Measurements from ENCODE around the gene PARD3. TPM values are rescaled to one million over a fixed set of nuclear protein-coding genes. Genes with fewer than 3 reads are reported as not detected.

The PARD3 gene
- total RNA-seq, 2 experiments from 2014 or later = 0.61 to 0.63 TPM

DNA sequence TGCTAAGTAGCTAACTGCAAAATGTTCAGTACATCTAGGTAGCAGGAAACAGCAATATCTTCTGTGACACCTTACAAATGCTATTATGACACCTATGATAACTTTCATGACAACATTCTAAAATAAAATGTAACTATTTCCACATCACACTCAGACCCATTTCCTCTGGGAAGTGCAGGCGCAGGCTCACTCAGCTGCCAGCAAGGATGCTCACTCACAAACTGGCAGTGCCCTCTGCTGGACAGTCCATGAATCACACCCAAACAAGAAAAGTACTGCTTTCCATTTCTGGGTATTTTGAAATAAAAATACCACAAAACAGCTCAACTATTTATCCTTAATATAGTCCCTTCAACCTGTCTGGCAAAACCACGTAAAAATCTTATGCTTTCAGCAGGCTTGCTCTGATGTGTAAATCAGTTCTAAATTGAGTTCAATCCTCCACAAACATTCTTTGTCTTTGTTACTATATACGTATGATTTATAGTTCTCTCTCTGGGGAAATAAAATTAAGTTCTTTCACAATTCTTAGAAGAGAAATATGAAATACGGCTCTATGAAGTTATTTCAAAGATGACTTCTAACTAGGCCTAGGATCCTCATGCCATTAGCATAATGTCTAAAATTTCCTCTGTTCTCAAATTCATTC is 176.6 kb downstream of the PARD3 start:
- ChIA-PET POLR2A (no interaction called here), CTCF (interaction anchor here (0.6 to 2.3 kb wide), 4 partner anchors 16 to 1445 kb away, joined by 3 to 9 read pairs (median 4); no protein-coding TSS in a partner anchor)

DNA sequence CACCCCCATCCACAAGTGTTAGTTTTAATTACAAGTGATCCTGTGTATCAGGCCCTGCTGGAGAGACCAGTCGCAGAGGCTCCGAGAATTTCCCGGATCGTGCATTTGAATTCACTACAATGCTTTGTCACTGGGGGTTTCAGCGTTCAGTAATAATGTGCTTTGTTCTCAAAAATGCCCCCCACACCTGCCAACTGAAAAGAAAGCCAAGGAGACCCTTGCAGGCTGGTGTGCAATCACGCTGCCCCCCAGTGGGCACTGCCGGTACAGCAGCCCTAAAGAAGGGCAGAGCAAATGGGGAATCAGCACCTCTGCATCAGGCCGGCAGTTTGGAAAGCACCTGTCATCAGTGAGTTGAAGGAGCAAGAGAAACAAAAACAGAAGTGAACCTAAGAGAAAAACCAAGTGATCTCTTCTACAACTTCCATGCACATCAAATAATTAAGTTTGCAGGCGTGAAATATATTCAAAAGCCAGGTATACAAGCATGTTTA is 177.6 kb downstream of the PARD3 start:
- CTCF ChIA-PET = interaction anchor here (0.6 to 2.3 kb wide), 2 partner anchors 15 to 18 kb away, joined by 3 to 9 read pairs; no protein-coding TSS in a partner anchor
- POLR2A ChIA-PET = no interaction called here

DNA sequence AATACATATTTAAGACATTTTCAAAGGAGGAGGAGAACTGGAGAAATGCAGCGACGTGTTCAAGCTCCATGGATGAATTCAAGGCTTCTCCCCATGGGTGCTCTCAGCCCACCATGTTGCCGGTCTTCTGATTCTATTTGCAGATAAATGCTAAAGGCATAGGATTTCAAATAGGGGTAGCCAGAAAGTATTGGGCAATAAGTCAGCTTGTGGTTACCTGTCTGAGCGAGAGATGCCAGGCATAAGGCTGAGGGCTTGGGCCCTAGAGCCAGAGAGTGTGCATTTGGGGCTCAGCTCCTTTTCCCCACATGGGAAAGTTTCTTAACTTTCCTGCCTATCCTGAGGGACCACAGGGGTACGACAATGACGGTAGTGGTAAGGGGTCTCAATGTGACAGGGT is 180.0 kb downstream of the PARD3 start:
- POLR2A ChIA-PET = no interaction called here
- CTCF ChIA-PET = no interaction called here

DNA sequence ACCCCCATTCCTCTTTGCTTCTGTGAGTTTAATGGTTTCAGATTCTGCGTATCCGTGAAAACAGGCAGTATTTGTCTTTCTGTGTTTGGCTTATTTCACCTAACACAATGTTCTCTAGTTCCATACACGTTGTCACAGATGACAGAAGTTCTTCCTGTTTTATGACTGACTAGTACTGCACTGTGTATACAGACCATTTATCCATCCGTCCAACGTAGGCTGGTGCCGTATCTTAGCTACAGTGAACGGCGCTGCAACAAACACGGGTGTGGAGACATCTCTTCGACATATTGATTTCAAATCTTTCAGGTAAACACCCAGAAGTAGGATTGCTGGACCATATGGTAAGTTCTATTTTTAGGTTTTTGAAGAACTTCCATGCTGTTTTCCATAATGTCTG is 181.7 kb downstream of the PARD3 start:
- ChIA-PET CTCF (no interaction called here), POLR2A (interaction anchor here (0.6 kb wide), 1 partner anchor 10 kb away, joined by 3 read pairs; no protein-coding TSS in a partner anchor)

DNA sequence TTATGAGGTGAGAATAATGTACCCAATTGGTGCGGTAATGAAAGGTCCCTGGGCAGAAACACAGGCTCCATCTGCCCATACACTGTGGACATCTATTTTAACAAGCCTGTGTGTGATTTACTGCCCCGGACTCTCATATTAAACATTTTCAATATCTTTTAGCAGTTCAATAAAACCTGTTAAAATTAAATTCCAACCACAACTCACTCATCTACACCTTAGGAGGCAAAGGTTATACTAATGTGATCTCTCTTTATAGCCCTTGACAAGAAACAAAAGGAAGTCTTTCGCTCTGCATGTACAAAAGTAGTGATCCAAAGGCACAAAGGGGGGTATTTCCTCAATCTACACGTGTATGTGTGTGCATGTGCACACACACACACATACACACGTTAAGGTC is 186.0 kb downstream of the PARD3 start:
- POLR2A ChIA-PET = no interaction called here

DNA sequence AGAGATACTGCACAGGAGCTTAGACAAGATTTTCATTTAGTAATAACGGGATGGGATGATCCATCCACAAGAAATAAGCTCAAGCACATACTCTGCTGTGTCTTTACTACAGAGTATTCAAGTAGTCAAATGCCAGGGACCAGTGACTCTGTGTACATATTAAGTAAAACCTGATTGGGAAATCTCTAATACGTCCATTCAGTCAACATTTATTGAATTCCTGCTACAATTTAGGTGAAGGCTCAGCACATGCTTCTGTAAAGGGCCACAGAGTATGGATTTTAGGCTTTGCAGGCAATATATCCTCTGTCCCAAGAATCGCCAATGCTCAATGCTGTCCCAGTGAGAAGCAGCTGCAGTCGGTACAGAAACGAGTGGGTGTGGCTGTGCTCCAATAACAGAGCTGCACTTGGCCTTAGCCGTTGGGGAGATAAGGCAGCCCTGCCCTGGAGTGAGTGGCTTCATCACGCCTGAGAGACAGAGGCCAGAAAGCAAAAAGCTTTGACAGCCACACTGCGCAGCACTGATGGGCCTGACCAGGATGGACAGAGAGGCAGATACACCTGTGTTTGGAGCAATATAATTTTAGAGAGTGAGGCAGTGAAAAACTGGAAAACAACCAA is 186.8 kb downstream of the PARD3 start:
- CTCF ChIA-PET = no interaction called here
- POLR2A ChIA-PET = no interaction called here

More for the DNA sequence above, 186.0 kb downstream of the PARD3 start:
- CTCF ChIA-PET = no interaction called here

DNA sequence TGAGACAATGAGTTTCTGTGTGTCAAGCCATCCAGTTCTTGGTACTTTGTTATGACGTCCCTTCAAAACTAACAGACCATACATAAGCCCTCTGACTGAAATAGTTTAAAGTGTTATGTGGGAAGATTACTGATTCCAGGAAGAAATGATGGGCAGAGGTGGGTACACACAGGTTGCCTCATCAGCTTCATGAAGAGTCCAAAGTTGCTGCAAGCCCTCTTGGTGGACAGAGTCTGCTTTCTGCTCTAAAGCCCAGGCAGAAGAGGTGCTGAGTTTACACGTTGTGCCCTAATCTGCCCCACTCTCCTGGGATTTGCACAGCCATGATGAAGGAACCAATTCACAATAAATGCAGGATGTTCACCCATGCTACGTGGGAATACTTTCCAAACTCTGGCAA is 187.4 kb downstream of the PARD3 start:
- POLR2A ChIA-PET = no interaction called here
- CTCF ChIA-PET = no interaction called here

DNA sequence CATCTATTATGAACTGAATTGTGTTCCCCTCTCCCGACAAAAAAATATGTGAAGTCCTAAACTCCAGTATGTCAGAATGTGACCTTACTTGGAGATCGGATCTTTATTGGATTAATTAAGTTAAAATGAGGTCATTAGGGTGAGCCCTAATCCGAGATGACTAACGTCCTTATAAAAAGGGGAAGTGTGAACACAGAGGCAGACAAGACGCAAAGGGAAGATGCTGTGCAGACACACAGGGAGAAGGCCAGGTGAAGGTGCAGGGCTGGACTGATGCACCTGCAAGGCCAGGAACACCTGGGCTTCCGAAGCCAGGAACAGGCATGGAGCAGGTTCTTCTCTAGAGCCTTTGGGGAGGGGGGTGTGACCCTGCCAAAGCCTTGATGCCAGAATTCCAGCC is 187.8 kb downstream of the PARD3 start:
- CTCF ChIA-PET = no interaction called here
- POLR2A ChIA-PET = no interaction called here

DNA sequence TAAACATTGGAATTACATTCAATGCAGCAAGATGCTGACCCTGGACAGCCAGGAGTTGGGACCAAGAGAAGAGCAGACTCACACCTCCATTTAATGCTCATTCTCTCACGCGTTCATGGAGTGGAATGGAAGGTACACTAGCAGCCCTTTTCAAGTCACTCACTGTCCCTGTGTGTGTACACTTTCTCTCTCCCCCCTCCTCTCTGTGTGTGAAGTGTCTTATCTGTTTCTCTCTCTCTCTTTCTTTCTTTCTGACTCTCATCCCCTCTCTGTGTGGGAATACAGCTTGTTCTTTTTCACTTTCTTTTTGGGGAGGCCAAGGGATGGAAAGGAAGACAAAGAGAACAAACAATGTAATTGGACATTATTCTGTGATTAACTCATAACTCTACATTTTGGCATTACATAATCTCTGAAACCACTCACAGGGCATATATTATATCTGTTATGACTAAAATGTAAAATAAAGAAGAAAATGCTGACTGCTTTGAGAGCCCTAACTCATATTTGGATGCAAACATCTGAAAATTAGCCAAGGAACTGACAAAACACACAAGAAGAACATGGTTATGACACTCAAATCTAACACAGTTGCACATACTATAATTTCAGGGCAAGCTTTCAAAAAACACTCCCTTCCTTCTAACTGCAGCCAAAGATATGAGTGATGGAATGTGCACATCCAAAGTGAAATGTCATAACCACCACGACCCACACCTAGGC is 188.8 kb downstream of the PARD3 start:
- ChIA-PET POLR2A (no interaction called here), CTCF (no interaction called here)

DNA sequence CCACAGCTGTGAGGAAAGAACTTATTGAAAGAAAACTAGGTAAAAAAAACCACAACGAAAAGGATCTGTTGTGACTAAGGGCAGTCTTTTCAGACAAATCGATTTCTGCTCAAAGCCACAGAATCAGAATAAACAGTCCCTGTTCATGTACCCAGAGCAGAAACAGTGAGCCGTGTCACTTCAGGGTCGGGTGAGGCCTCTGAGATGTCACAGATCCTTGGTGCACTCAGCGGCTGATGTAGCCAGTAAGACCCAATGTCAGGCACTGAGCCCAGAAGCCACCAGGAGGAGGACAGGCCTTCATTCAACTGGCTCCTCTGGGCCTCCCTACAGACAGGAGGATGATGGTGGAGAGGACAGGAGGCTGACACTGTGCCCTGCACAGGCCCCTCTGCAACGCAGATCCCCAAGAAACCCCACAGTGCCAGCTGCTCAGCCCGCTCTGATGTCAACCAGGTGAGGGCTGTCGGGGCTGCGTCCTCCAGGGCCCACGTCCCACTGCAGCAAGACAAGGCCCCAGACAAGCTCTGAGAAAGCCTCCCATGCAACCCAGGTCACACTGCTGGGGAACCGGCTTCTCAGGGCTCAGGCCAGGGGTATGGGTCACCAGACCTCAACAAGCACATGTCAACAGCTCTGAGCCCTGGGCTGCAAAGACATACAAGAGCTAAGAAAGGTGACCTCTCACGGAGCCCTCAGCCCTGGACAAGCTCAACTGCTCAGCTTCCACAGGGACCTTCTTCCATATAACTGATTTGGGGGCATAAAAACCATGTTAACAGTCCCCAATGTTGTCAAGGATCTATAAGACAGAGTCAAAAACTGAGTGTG is 190.6 kb downstream of the PARD3 start:
- CTCF ChIA-PET = no interaction called here

DNA sequence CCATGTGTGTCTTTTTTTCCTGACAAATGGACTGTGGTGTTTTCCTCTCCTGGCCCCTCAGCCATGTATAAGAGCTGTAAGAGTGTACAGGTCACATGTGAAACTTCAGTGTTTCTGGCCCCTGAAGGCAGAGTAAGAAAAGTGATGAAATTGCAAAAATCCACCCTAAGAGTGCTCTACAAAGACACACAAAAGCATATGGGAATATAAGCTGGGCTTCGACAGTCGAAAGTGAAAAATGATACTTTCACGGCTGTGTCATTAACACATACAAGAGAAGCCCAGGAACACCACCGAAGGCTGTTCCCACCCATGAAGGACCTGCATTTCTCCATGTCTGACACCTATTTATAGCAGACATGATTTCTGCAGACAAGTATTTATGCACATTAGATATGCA is 192.2 kb downstream of the PARD3 start:
- CTCF ChIA-PET = no interaction called here
- POLR2A ChIA-PET = no interaction called here

More for the DNA sequence above, 190.6 kb downstream of the PARD3 start:
- POLR2A ChIA-PET = no interaction called here

DNA sequence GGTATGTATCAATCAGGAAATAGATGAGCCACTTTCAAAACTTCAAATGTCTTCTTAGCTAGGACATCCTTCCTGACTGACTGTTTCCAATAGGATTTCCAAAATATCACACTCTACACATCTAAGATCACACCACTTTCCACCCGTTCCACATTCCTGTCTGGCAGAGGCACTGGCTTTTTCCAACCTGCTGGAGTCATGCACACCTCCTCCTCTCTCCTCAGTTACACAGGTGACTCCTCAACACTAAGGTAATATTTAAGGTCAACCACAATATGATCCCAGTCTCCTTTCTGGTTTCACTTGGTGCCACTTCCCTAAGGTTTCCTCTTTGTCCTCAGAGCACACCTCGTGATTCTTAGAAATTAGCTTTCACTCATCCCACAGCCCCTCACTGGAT is 196.5 kb downstream of the PARD3 start:
- ChIA-PET CTCF (no interaction called here), POLR2A (no interaction called here)

DNA sequence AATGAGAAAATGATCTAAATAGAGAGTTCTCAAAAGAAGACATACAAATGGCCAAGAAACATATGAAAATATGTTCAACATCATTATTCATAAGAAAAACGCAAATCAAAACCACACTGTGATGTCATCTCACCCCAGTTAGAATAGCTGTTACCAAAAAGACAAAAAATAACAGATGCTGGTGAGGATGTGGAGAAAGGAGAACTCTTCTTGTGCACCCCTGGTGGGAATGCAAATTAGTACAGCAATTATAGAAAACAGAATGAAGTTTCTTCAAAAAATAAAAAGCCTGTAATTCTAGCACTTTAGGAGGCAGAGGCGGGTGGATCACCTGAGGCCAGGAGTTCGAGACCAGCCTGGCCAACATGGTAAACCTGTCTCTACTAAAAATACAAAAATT is 199.3 kb downstream of the PARD3 start:
- POLR2A ChIA-PET = no interaction called here

DNA sequence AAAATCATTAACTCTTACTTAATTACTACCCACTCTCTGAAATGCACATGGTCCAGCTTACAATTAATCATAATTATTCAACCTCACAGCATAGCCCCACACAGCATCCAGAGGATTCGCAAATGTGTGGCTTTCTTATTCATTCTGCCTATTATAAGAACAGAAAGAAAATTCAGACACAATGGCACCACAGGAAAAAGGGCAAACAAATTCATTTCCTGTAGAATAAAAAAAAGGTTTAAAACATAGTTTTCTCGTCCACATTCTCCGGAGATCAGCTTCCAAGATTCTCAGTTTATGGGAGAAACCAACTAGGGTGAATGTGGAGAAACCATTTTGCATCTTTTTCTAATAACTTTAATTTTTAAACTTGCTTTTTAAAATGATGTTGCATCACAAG is 201.6 kb downstream of the PARD3 start:
- ChIA-PET POLR2A (no interaction called here), CTCF (no interaction called here)

More for the DNA sequence above, 199.3 kb downstream of the PARD3 start:
- CTCF ChIA-PET = no interaction called here

DNA sequence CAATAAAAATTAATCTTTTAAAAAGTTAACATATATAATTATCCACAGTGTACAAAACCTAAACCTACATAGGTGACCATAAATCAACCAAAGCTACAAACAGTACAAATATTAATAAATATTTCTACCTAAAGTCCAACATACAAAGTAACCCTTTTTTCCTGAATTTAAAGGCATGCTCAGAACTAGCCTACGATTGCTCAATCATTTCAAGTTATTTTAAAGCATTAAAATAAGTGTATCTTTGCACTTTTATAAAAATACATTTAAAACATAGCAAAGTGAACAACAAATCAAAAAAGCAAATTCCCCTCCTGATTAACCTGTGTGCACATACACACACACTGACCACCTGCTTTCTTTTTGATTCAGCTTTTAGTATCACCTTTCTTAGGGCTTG is 202.2 kb downstream of the PARD3 start:
- ChIA-PET CTCF (no interaction called here), POLR2A (no interaction called here)

DNA sequence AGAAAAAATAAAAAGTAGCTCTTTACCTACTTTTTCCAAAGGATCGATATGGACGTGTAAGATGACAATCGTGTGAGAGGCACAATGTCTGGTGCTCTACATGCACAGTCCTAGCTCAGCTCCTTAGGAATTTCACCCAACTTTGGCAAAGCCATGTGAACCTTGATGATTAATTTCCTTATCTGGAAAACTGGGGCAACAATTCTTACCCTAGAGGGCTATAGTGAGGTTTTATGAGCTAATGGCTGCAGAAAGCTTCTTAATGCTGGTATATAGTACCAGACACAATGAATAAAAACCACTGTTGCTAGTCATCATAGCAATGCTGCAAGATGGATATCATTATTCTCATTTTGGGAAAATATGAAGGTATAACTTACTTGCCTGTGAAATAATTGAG is 202.7 kb downstream of the PARD3 start:
- POLR2A ChIA-PET = no interaction called here

DNA sequence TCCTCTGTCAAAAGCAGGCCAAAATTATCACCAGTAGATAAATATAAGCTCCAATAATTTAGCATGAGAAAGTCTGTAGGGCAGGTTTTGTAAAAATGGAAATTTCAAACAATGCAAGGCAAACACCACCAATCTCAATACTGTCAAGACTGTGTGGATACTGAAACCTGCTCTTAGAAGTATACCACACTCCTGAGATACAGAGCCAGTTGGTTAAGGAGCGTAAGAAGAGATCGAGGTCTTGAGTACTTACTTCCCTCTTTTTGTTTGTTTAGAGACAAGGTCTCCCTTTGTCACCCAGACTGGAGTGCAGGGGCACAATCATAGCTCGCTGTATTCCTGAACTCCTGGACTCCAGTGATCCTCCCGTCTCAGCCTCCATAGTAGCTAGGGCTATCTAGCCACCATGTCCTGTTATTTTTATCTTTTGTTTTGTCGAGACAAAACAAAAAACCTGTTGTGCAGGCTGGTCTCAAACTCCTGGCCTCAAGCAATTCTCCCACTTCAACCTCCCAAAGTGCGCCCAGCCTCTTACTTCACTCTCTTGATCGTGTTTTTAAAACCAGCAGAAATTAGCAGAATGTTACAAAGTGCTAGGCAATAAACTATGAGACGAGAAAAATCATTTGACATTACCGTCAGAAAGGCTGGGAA is 205.7 kb downstream of the PARD3 start:
- ChIA-PET CTCF (no interaction called here), POLR2A (no interaction called here)

More for the DNA sequence above, 202.7 kb downstream of the PARD3 start:
- CTCF ChIA-PET = no interaction called here

DNA sequence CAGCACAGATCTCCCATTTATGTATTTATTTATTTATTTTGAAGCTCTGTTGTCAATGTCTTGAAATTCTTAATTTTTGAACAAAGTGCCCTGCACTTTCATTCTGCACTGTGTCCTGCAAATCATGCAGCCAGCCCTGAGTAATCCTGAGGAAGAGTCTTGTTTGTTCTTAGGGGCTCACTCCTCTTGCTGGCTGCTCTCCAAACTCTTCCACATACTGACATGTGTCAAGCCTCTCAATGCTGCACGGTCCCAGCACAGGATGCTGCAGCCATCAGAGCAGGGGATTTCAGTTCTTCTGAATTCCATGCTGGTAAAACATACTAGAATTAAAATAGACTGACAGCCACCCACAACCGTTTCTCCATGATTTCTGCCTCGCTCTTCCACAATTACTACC is 207.2 kb downstream of the PARD3 start:
- CTCF ChIA-PET = no interaction called here
- POLR2A ChIA-PET = no interaction called here

DNA sequence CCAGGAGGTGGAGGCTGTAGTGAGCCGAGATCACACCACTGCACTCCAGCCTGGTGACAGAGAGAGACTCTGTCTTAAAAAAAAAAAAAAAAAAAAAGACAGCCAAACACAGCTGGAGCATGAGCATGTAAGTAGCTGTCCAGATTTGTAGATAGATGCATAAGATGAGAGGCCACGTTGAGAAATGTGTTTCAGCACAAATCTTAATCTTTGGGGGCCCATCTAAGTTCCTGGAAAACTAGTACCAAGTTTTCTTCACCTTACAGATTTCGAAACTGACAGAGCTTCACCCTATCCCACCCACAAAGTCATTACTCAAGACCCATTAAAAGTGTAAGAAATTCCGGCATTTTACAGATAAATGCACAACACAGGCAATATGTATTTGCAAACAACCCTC is 208.2 kb downstream of the PARD3 start:
- POLR2A ChIA-PET = interaction anchor here (0.7 kb wide), 1 partner anchor 914 kb away, joined by 10 read pairs; no protein-coding TSS in a partner anchor
- CTCF ChIA-PET = no interaction called here

DNA sequence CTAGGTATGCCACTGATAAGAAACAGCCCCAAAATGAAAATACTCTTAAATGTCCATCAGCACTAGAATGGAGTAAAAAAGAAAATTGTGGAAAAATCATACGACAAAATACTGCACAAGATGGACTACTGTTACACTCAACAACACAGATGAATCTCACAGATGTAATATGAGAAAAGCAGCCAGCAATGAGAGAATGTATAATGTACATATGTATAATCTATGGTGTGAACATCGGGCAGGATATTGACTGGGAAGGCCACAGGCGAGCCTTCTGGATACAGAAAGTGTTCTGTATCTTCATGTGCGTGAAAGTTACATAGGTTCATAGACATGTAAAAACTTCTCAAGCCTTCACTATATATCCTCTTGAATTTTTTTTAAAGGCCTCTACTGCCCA is 212.6 kb downstream of the PARD3 start:
- ChIA-PET POLR2A (no interaction called here), CTCF (no interaction called here)
